Activated T-helper 2 cell treated with anti-CD3 and anti-CD28 coated beads, Interferon-gamma antibody, Interleukin-2, Interleukin-4, amounts not matched to agents 10 μg/mL and 5 μg/mL and 100 μg/mL, durations not matched to agents 14 hours and 24 hours and 36 hours (primary cell): ENCODE results near the gene HARS2. TPM values are rescaled to one million over a fixed set of nuclear protein-coding genes. Genes with fewer than 3 reads are reported as not detected.

Experiments used
- total RNA-seq: library from RNA; stranded (reverse); gene quantifications from 2 replicates; pipeline ENCODE4 v1.2.3, GENCODE V29; 2022

The HARS2 gene
- total RNA-seq, 1 donor from 2014 or later = 30.1 TPM

Other genes starting within 250 kb of the HARS2 start
- 9.2 and 15.0 TPM in 2 replicates for gene EIF4EBP3, start 143.8 kb upstream of the HARS2 start, total RNA-seq
- gene SRA1, start 134.0 kb upstream of the HARS2 start, total RNA-seq = 45.9 and 48.2 TPM in 2 replicates
- gene APBB3, start 126.9 kb upstream of the HARS2 start, total RNA-seq = 15.1 and 17.9 TPM in 2 replicates
- gene SLC35A4, start 126.6 kb upstream of the HARS2 start, total RNA-seq = 91.9 and 97.3 TPM in 2 replicates
- gene CD14, start 58.3 kb upstream of the HARS2 start, total RNA-seq = 0.39 TPM in 2 replicates
- 40.2 and 40.7 TPM in 2 replicates for gene TMCO6, start 52.0 kb upstream of the HARS2 start, total RNA-seq
- gene NDUFA2, start 43.8 kb upstream of the HARS2 start, total RNA-seq = 63.0 and 65.6 TPM in 2 replicates
- 111 and 119 TPM in 2 replicates for gene IK, start 43.6 kb upstream of the HARS2 start, total RNA-seq
- 39.1 and 40.0 TPM in 2 replicates for gene WDR55, start 26.6 kb upstream of the HARS2 start, total RNA-seq
- gene DND1, start 17.9 kb upstream of the HARS2 start, total RNA-seq = 3.2 and 3.5 TPM in 2 replicates
- 107 and 110 TPM in 2 replicates for gene HARS1, start 85 bp upstream of the HARS2 start, total RNA-seq
- 53.4 and 53.9 TPM in 2 replicates for gene ZMAT2, start 9.0 kb downstream of the HARS2 start, total RNA-seq
- gene PCDHA1, start 94.7 kb downstream of the HARS2 start, total RNA-seq = 0.07 TPM in 1 of 2 replicates, not detected in the other
- gene PCDHA2, start 103.4 kb downstream of the HARS2 start, total RNA-seq = not detected in 2 replicates
- gene PCDHA3, start 109.6 kb downstream of the HARS2 start, total RNA-seq = not detected in 2 replicates
- gene PCDHA4, start 115.6 kb downstream of the HARS2 start, total RNA-seq = not detected in 2 replicates
- not detected in 2 replicates for gene PCDHA5, start 130.2 kb downstream of the HARS2 start, total RNA-seq
- gene PCDHA6, start 136.5 kb downstream of the HARS2 start, total RNA-seq = not detected in 2 replicates
- not detected in 2 replicates for gene PCDHA7, start 142.8 kb downstream of the HARS2 start, total RNA-seq
- not detected in 2 replicates for gene PCDHA8, start 149.7 kb downstream of the HARS2 start, total RNA-seq
- not detected in 2 replicates for gene PCDHA9, start 156.9 kb downstream of the HARS2 start, total RNA-seq
- not detected in 2 replicates for gene PCDHA10, start 164.4 kb downstream of the HARS2 start, total RNA-seq
- gene PCDHA11, start 177.5 kb downstream of the HARS2 start, total RNA-seq = not detected in 2 replicates
- not detected in 2 replicates for gene PCDHA12, start 183.9 kb downstream of the HARS2 start, total RNA-seq
- gene PCDHA13, start 190.7 kb downstream of the HARS2 start, total RNA-seq = not detected in 2 replicates
- not detected in 2 replicates for gene PCDHAC1, start 234.8 kb downstream of the HARS2 start, total RNA-seq